HCT116 (cell line): Measurements from ENCODE around the gene N4BP3. TPM values are rescaled to one million over a fixed set of nuclear protein-coding genes. Genes with fewer than 3 reads are reported as not detected.

ENCODE experiments used
- ATAC-seq: fragments of 200-7000 bp; cut with Tn5 transposase; 2 replicates; pipeline ENCODE4 v1.9.1; 2020; ENCODE audit warnings: mild to moderate bottlenecking, moderate library complexity
- BruUV-seq: library from RNA; stranded (reverse); fragments of 400-500 nt; replicated peaks from 2 replicates; lab custom pipeline; 2021; lab: Mats Ljungman, UMichigan
- CTCF ChIA-PET: fragments of 300-600 bp; sonication (Branson Sonifier 250); formaldehyde crosslinking; loops from one replicate; lab custom pipeline; 2021; ENCODE audit warnings: antibody characterized with exemption; lab: Charles Lee
- POLR2A ChIA-PET: fragments of 300-600, 350-600 bp; sonication (Branson Sonifier 250); formaldehyde crosslinking; loops from one replicate; lab custom pipeline; 2021; ENCODE audit warnings: antibody characterized with exemption; lab: Charles Lee
- RAD21 ChIA-PET, 2 experiments: fragments of 300-600 bp; sonication (Branson Sonifier 250); formaldehyde crosslinking; loops; one replicate each; lab custom pipeline; 2023; ENCODE audit warnings: low total read pairs in 2 of 2; ENCODE audit not compliant: uncharacterized antibody in 2 of 2, unreplicated experiment in 2 of 2, low non-redundant PET in 1 of 2; lab: Charles Lee
- DNase-seq: peaks from one replicate; pipeline ENCODE4 v3.0.0-alpha.2; 2010; ENCODE audit warnings: low read depth, low spot score
- H2AFZ ChIP-seq: fragments of 200-600 bp; shearing (Covaris generic), sonication (generic); 2 replicates; pipeline ENCODE4 v1.6.1; 2017; ENCODE audit warnings: low read depth, mixed run types, mixed read lengths, antibody characterized with exemption, low read length; ENCODE audit not compliant: poor library complexity, severe bottlenecking
- H3K27ac ChIP-seq: 2 replicates; pipeline ENCODE4 v1.5.1; 2012; ENCODE audit warnings: low read depth, low read length
- H3K27me3 ChIP-seq: fragments of 200-600 bp; sonication (generic); 2 replicates; pipeline ENCODE4 v1.6.1; 2016; ENCODE audit warnings: mixed run types, low read length, mixed read lengths; ENCODE audit not compliant: insufficient read depth
- H3K36me3 ChIP-seq, 2 experiments: fragments of 200-500 bp in 1 of 2; fragments of 200-600 bp in 1 of 2; sonication (Bioruptor generic) in 1 of 2; sonication (generic) in 1 of 2; 2 replicates each; pipeline versions ENCODE4 v1.5.1 to v1.6.1; 2014 to 2016; ENCODE audit warnings: low read length in 2 of 2, inconsistent platforms in 1 of 2, mixed read lengths in 1 of 2, mixed run types in 1 of 2; ENCODE audit not compliant: insufficient read depth in 2 of 2, control insufficient read depth in 1 of 2
- H3K4me1 ChIP-seq, 2 experiments: fragments of 200-600 bp in 1 of 2; sonication (generic) in 1 of 2; 2 replicates each; pipeline versions ENCODE4 v1.5.1 to v1.6.1; 2012 to 2017; ENCODE audit warnings: low read length in 2 of 2, inconsistent platforms in 1 of 2, mild to moderate bottlenecking in 1 of 2, mixed read lengths in 1 of 2, mixed run types in 1 of 2, moderate library complexity in 1 of 2; ENCODE audit not compliant: insufficient read depth in 2 of 2, control insufficient read depth in 1 of 2
- H3K4me2 ChIP-seq: fragments of 200-600 bp; sonication (generic); 2 replicates; pipeline ENCODE4 v1.6.1; 2017; ENCODE audit warnings: mixed run types, low read length, mixed read lengths
- H3K4me3 ChIP-seq, 2 experiments: fragments of 200-600 bp in 1 of 2; sonication (generic) in 1 of 2; replicated peaks in 1 of 2; 2 replicates each; pipeline ENCODE4 v1.5.1; 2011 to 2016; ENCODE audit warnings: low read length in 2 of 2, control low read depth in 1 of 2, low read depth in 1 of 2, mild to moderate bottlenecking in 1 of 2, mixed read lengths in 1 of 2, mixed run types in 1 of 2
- H3K79me2 ChIP-seq: fragments of 200-600 bp; sonication (generic); 2 replicates; pipeline ENCODE4 v1.6.1; 2017; ENCODE audit warnings: mild to moderate bottlenecking, mixed run types, low read length, moderate library complexity, mixed read lengths; ENCODE audit not compliant: insufficient read depth
- H3K9ac ChIP-seq: fragments of 200-600 bp; sonication (generic); 2 replicates; pipeline ENCODE4 v1.6.1; 2016; ENCODE audit warnings: low read length, mixed read lengths
- H3K9me2 ChIP-seq: fragments of 200-600 bp; sonication (generic), shearing (Covaris generic); 2 replicates; pipeline ENCODE4 v1.6.1; 2017; ENCODE audit warnings: mixed run types, mild to moderate bottlenecking, moderate library complexity; ENCODE audit not compliant: insufficient read depth
- H3K9me3 ChIP-seq, 2 experiments: fragments of 200-500 bp in 1 of 2; fragments of 200-600 bp in 1 of 2; sonication (Bioruptor generic) in 1 of 2; sonication (generic) in 1 of 2; 2 replicates each; pipeline ENCODE4 v1.6.1; 2014 to 2017; ENCODE audit warnings: low read length in 2 of 2, mixed read lengths in 2 of 2, inconsistent platforms in 1 of 2, low read depth in 1 of 2, mild to moderate bottlenecking in 1 of 2, mixed run types in 1 of 2, moderate library complexity in 1 of 2; ENCODE audit not compliant: control insufficient read depth in 1 of 2, insufficient read depth in 1 of 2
- H4K20me1 ChIP-seq: fragments of 200-600 bp; sonication (generic), shearing (Covaris generic); 2 replicates; pipeline ENCODE4 v1.6.1; 2017; ENCODE audit warnings: mixed run types, mild to moderate bottlenecking, moderate library complexity; ENCODE audit not compliant: insufficient read depth
- ATF3 ChIP-seq: IDR thresholded peaks from 2 replicates; pipeline ENCODE4 v1.6.1; 2012
- CEBPB ChIP-seq: IDR thresholded peaks from 2 replicates; pipeline ENCODE4 v1.6.1; 2012; ENCODE audit warnings: low read depth
- CTCF ChIP-seq, 3 experiments: fragments of 200-600 bp in 1 of 3; sonication (generic) in 1 of 3; IDR thresholded peaks in 2 of 3; conservative IDR thresholded peaks in 1 of 3; 2 replicates each; pipeline ENCODE4 v1.5.1; 2012 to 2017; ENCODE audit warnings: low read depth in 2 of 3, low read length in 2 of 3, antibody characterized with exemption in 1 of 3, borderline replicate concordance in 1 of 3, control low read depth in 1 of 3, mild to moderate bottlenecking in 1 of 3, mixed read lengths in 1 of 3, mixed run types in 1 of 3, moderate library complexity in 1 of 3; ENCODE audit not compliant: insufficient read depth in 1 of 3
- EGR1 ChIP-seq: IDR thresholded peaks from 2 replicates; pipeline ENCODE4 v1.6.1; 2012; ENCODE audit warnings: low read depth
- ELF1 ChIP-seq: IDR thresholded peaks from 2 replicates; pipeline ENCODE4 v1.6.1; 2012; ENCODE audit warnings: low read depth, borderline replicate concordance
- EZH2 ChIP-seq: fragments of 200-600 bp; sonication (generic); IDR thresholded peaks from 2 replicates; pipeline ENCODE4 v1.6.1; 2017; ENCODE audit warnings: antibody characterized with exemption, mixed run types
- EZH2phosphoT487 ChIP-seq: fragments of 200-600 bp; IDR thresholded peaks from 2 replicates; pipeline ENCODE4 v1.6.1; 2018; ENCODE audit warnings: antibody characterized with exemption, borderline replicate concordance
- SIN3A ChIP-seq: IDR thresholded peaks from 2 replicates; pipeline ENCODE4 v1.6.1; 2012; ENCODE audit warnings: low read depth
- SP1 ChIP-seq: IDR thresholded peaks from 2 replicates; pipeline ENCODE4 v1.6.1; 2012; ENCODE audit warnings: low read depth
- TCF7L2 ChIP-seq: IDR thresholded peaks from 2 replicates; pipeline ENCODE4 v1.7.0; 2011; ENCODE audit warnings: borderline replicate concordance, inconsistent platforms; ENCODE audit not compliant: insufficient read depth, insufficient read length; ENCODE audit errors: extremely low read depth
- ZBTB33 ChIP-seq: IDR thresholded peaks from 2 replicates; pipeline ENCODE4 v1.6.1; 2011; ENCODE audit warnings: mild to moderate bottlenecking, low read length, moderate library complexity; ENCODE audit not compliant: insufficient replicate concordance; ENCODE audit errors: extremely low read depth
- intact Hi-C: fragments of 100-400 bp; cut with micrococcal nuclease; formaldehyde crosslinking; loops from 2 replicates; pipeline ENCODE4 v1.10.0; 2022
- total RNA-seq: library from RNA; stranded (reverse); gene quantifications from one replicate; pipeline ENCODE4 v1.2.1, GENCODE V29; 2021; ENCODE audit not compliant: unreplicated experiment

N4BP3 gene
- total RNA-seq, 1 experiment from 2014 or later, result 5.2 TPM

DNA sequence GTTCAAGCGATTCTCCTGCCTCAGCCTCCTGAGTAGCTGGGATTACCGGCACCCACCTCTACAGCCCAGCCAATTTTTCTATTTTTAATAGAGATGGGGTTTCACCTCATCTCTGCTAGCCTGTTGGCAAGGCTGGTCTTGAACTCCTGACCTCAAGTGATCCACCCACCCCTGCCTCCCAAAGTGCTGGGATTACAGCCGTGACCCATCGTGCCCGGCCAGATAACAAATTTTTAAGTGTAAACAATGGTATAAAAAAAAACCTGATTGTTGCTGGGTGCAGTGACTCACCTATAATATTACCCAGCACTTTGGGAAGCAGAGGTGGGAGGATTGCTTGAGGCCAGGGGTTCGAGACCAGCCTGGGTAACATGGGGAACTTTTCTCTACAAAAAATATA is 28.0 kb upstream of the N4BP3 start:
- no peaks in the 10 kb centered on the region for H3K4me1 ChIP-seq
- no peaks in the 10 kb centered on the region for H3K9me3 ChIP-seq
- H3K4me3 ChIP-seq, result no peak overlapping the region
- POLR2A ChIA-PET, result no interaction called here
- H3K27me3 ChIP-seq, result no peaks in the 10 kb centered on the region
- ATAC-seq (no peak), DNase-seq (no peak)
- no peak overlapping the region for H3K4me2 ChIP-seq
- TF ChIP-seq EGR1, result no peak
- no peak for TF ChIP-seq CEBPB
- TF ChIP-seq SP1, result no peak
- TF ChIP-seq ATF3, result no peak
- TF ChIP-seq ZBTB33, result no peak
- TF ChIP-seq EZH2phosphoT487, result no peak
- TF ChIP-seq CTCF (IDR thresholded peaks at IDR 0.05 in 2 of 3, conservative IDR thresholded peaks at IDR 0.05 in 1 of 3; ENCODE audit: borderline replicate concordance in 1 of 3, insufficient read depth in 1 of 3, low read depth in 2 of 3, low read length in 2 of 3), result no peak
- TF ChIP-seq SIN3A, result no peak
- TF ChIP-seq TCF7L2, result no peak
- TF ChIP-seq EZH2, result no peak
- TF ChIP-seq ELF1, result no peak
- no TSS peak for BruUV-seq
- no peaks in the 10 kb centered on the region for H3K36me3 ChIP-seq
- RAD21 ChIA-PET, result interaction anchor here in 1 of 2 experiments (0.7 kb wide), 1 partner anchor 22 kb away, joined by 3 read pairs; no protein-coding TSS in a partner anchor
- CTCF ChIA-PET, result no interaction called here
- no peak overlapping the region for H3K27ac ChIP-seq
- no peaks in the 10 kb centered on the region for H3K79me2 ChIP-seq
- no peak overlapping the region for H3K9ac ChIP-seq
- intact Hi-C loops, result no loop called here
- H2AFZ ChIP-seq, result no peak overlapping the region
- H4K20me1 ChIP-seq, result no peaks in the 10 kb centered on the region
- no peaks in the 10 kb centered on the region for H3K9me2 ChIP-seq
